GM12872 (cell line): ENCODE measurements around the gene TMEM214.

Source experiments
- CTCF ChIP-seq: IDR thresholded peaks from 3 replicates; pipeline ENCODE4 v1.5.1; 2011; ENCODE audit warnings: low read depth, mild to moderate bottlenecking, low read length, moderate library complexity; ENCODE audit not compliant: insufficient read depth

TMEM214 gene

GRCh38 chr2:27071990-27072830, 39.4 kb downstream of the TMEM214 start:
- TF ChIP-seq CTCF = no peak

- TF ChIP-seq CTCF = no peak
Observed at GRCh38 chr2:27072920-27073319, 40.2 kb downstream of the TMEM214 start.

GRCh38 chr2:27073782-27074181, 41.0 kb downstream of the TMEM214 start:
- TF ChIP-seq CTCF = no peak

- no peak for TF ChIP-seq CTCF
Observed at GRCh38 chr2:27074738-27075565, 42.2 kb downstream of the TMEM214 start.

- no peak for TF ChIP-seq CTCF
Observed at GRCh38 chr2:27076323-27076722, 43.6 kb downstream of the TMEM214 start.

- TF ChIP-seq CTCF = no peak
Observed at GRCh38 chr2:27077231-27077630, 44.5 kb downstream of the TMEM214 start.

- no peak for TF ChIP-seq CTCF
Observed at GRCh38 chr2:27078267-27079194, 45.8 kb downstream of the TMEM214 start, which contains the start of gene EMILIN1. Gene EMILIN1, plus strand, starts transcription at chr2:27078615. Its CDS starts 451 bp downstream, at chr2:27079066.
